Ovary (tissue), 3 donors: ENCODE data around the gene SERPINB6.
A peak's percentile ranks its signal among the peaks of the same experiment; 100 is the strongest.

Source experiments
- EP300 ChIP-seq: sonication (generic); formaldehyde crosslinking; IDR thresholded peaks from one replicate; pipeline ENCODE4 v1.6.1; 2017; ENCODE audit warnings: antibody characterized with exemption
- POLR2A ChIP-seq: fragments of 450-650 bp; IDR thresholded peaks from one replicate; pipeline ENCODE4 v1.6.1; 2017; ENCODE audit warnings: antibody characterized with exemption, mild to moderate bottlenecking, moderate library complexity
- TF ChIP-seq, protein P1 (sequence below), 3 donors: fragments of 450-650 bp in 2 of 3; fragments of 200-600 bp in 1 of 3; IDR thresholded peaks; one replicate each; pipeline versions ENCODE4 v1.5.1 to v1.8.0; 2016 to 2022; ENCODE audit warnings: antibody characterized with exemption in 3 of 3, mild to moderate bottlenecking in 1 of 3
- donor health status: DM: no; HTN: no; CAD: no.

DNA sequence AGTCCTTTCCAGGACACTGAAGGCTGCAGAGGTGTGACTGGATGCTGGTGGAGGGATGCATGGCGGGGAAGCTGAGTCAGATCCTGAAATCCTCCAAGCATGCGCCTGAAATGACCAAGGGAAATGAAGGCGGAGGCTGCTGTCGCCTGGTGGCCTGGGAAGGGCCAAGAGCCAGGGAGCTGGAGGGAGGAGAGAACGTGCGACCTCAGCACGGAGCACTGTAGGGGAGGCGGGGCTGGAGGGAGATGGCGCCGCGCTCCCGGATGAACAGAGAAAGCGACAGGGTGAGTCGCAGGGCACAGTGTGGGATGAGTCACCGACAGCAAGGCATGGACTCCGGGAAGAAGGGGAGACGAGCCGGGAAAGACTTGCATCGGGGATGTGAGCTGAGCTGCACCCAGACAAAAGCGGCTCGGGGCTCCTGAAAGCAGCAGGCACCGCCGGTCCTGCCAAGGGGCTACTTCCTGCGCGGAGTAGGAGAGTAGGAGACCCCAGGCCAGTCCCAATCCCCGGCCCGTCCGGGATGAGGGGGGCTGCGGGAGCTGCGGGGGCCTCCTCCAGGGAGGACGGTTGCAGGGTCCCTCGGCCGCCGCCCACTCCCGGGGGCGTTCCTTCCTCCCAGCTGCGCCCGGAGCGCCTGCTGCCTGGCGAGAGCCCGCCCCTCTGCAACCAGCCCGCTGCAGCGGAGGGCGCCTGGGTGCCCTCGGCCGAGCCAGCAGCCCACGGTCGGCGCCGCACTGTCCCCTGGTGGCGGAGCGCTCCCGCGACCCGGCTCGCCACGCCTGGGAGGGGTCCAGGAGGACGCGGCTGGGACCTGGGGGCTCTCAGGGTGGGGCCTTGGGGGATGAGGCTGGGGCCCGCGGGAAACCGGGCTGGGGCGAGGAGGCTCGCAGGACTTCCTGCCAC is 17.3 kb upstream of the SERPINB6 start:
- no peak for TF ChIP-seq EP300
- TF ChIP-seq, protein P1, sequence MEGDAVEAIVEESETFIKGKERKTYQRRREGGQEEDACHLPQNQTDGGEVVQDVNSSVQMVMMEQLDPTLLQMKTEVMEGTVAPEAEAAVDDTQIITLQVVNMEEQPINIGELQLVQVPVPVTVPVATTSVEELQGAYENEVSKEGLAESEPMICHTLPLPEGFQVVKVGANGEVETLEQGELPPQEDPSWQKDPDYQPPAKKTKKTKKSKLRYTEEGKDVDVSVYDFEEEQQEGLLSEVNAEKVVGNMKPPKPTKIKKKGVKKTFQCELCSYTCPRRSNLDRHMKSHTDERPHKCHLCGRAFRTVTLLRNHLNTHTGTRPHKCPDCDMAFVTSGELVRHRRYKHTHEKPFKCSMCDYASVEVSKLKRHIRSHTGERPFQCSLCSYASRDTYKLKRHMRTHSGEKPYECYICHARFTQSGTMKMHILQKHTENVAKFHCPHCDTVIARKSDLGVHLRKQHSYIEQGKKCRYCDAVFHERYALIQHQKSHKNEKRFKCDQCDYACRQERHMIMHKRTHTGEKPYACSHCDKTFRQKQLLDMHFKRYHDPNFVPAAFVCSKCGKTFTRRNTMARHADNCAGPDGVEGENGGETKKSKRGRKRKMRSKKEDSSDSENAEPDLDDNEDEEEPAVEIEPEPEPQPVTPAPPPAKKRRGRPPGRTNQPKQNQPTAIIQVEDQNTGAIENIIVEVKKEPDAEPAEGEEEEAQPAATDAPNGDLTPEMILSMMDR (IDR thresholded peaks at IDR 0.05): peak; percentile 90 to 92 (median 90)
- TF ChIP-seq POLR2A: peak; percentile 18
